Loucy (cell line): ENCODE data around the gene DCAF15.

Experiments
- EZH2phosphoT487 ChIP-seq: fragments of 200-600 bp; IDR thresholded peaks from 2 replicates; pipeline ENCODE4 v1.6.1; 2018; ENCODE audit warnings: antibody characterized with exemption, mild to moderate bottlenecking, moderate library complexity, borderline replicate concordance
- TF ChIP-seq, protein P1 (sequence below): fragments of 200-600 bp; sonication (generic); conservative IDR thresholded peaks from 2 replicates; pipeline ENCODE4 v1.5.1; 2014; ENCODE audit warnings: mild to moderate bottlenecking, antibody characterized with exemption, low read length

- TF ChIP-seq, protein P1, sequence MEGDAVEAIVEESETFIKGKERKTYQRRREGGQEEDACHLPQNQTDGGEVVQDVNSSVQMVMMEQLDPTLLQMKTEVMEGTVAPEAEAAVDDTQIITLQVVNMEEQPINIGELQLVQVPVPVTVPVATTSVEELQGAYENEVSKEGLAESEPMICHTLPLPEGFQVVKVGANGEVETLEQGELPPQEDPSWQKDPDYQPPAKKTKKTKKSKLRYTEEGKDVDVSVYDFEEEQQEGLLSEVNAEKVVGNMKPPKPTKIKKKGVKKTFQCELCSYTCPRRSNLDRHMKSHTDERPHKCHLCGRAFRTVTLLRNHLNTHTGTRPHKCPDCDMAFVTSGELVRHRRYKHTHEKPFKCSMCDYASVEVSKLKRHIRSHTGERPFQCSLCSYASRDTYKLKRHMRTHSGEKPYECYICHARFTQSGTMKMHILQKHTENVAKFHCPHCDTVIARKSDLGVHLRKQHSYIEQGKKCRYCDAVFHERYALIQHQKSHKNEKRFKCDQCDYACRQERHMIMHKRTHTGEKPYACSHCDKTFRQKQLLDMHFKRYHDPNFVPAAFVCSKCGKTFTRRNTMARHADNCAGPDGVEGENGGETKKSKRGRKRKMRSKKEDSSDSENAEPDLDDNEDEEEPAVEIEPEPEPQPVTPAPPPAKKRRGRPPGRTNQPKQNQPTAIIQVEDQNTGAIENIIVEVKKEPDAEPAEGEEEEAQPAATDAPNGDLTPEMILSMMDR: no peak
- no peak for TF ChIP-seq EZH2phosphoT487
Measured at GRCh38 chr19:13998426-13998825, 46.1 kb downstream of the DCAF15 start.
